GM12892 (cell line): ENCODE results near the gene EGFL7.

Experiments
- POLR2AphosphoS5 ChIP-seq: IDR thresholded peaks from 2 replicates; pipeline ENCODE4 v1.6.1; 2011; ENCODE audit warnings: low read depth, low read length, control low read depth
- TAF1 ChIP-seq: IDR thresholded peaks from 2 replicates; pipeline ENCODE4 v1.6.1; 2011; ENCODE audit warnings: low read depth, mild to moderate bottlenecking, control low read depth, low read length, borderline replicate concordance

- TF ChIP-seq TAF1 (no peak), POLR2AphosphoS5 (no peak)
Observed at GRCh38 chr9:136698635-136699246, 36.0 kb downstream of the EGFL7 start.
